GM21515 (cell line): ENCODE data around the gene SLC9A7.

Source experiments
- ATAC-seq: cut with Tn5 transposase; IDR thresholded peaks from one replicate; pipeline ENCODE4 v1.9.1; 2021; ENCODE audit not compliant: unreplicated experiment

Gene SLC9A7

GRCh38 chrX:46653482-46653881 is 105.4 kb downstream of the SLC9A7 start:
- no peak for ATAC-seq

- no peak for ATAC-seq
Measured at GRCh38 chrX:46649421-46650260, 109.3 kb downstream of the SLC9A7 start.

- no peak for ATAC-seq
Measured at GRCh38 chrX:46648660-46649059, 110.3 kb downstream of the SLC9A7 start.

- no peak for ATAC-seq
Measured at GRCh38 chrX:46647251-46647650, 111.7 kb downstream of the SLC9A7 start.

- no peak for ATAC-seq
Measured at GRCh38 chrX:46645614-46646013, 113.3 kb downstream of the SLC9A7 start.

- ATAC-seq: no peak
Measured at GRCh38 chrX:46643636-46644035, 115.3 kb downstream of the SLC9A7 start.

GRCh38 chrX:46642145-46642544 is 116.8 kb downstream of the SLC9A7 start:
- no peak for ATAC-seq

- ATAC-seq: no peak
Measured at GRCh38 chrX:46637938-46638337, 121.0 kb downstream of the SLC9A7 start.

- no peak for ATAC-seq
Measured at GRCh38 chrX:46636223-46636622, 122.7 kb downstream of the SLC9A7 start.

- no peak for ATAC-seq
Measured at GRCh38 chrX:46635186-46635585, 123.7 kb downstream of the SLC9A7 start.

- ATAC-seq: no peak
Measured at GRCh38 chrX:46634577-46634976, 124.3 kb downstream of the SLC9A7 start.

- no peak for ATAC-seq
Measured at GRCh38 chrX:46630141-46630540, 128.8 kb downstream of the SLC9A7 start.

GRCh38 chrX:46628460-46629371 is 130.2 kb downstream of the SLC9A7 start:
- peak; percentile 80 for ATAC-seq

GRCh38 chrX:46627711-46628419 is 131.1 kb downstream of the SLC9A7 start:
- no peak for ATAC-seq

- ATAC-seq: no peak
Measured at GRCh38 chrX:46627062-46627461, 131.9 kb downstream of the SLC9A7 start.

- ATAC-seq: no peak
Measured at GRCh38 chrX:46626566-46626965, 132.4 kb downstream of the SLC9A7 start.

- ATAC-seq: no peak
Measured at GRCh38 chrX:46624090-46624786, 134.7 kb downstream of the SLC9A7 start.

- ATAC-seq: no peak
Measured at GRCh38 chrX:46621572-46621971, 137.3 kb downstream of the SLC9A7 start.

GRCh38 chrX:46620505-46620904 is 138.4 kb downstream of the SLC9A7 start:
- no peak for ATAC-seq

GRCh38 chrX:46618947-46619346 is 140.0 kb downstream of the SLC9A7 start:
- ATAC-seq: no peak

GRCh38 chrX:46617906-46618305 is 141.0 kb downstream of the SLC9A7 start:
- ATAC-seq: no peak
